CD4-positive, alpha-beta T cell treated with Interferon gamma for 1 hour (primary cell): Measurements from ENCODE around the gene NPAS3.

Source experiments
- DNase-seq: peaks from one replicate; pipeline ENCODE4 v3.0.0-alpha.2; 2020

The NPAS3 gene

GRCh38 chr14:32938719-32939253 is at the start of gene NPAS3:
Gene NPAS3 (plus strand): TSS chr14:32938879.
- no peak for DNase-seq

- DNase-seq: no peak
These were observed 41.5 kb upstream of the NPAS3 start for GRCh38 chr14:32896979-32897697.

- no peak for DNase-seq
These were observed 41.0 kb upstream of the NPAS3 start for GRCh38 chr14:32897698-32898064.

GRCh38 chr14:32898876-32899275 is 39.8 kb upstream of the NPAS3 start:
- no peak for DNase-seq

GRCh38 chr14:32900547-32900946 is 38.1 kb upstream of the NPAS3 start:
- no peak for DNase-seq

- no peak for DNase-seq
These were observed 33.7 kb upstream of the NPAS3 start for GRCh38 chr14:32905013-32905412.

- no peak for DNase-seq
These were observed 32.0 kb upstream of the NPAS3 start for GRCh38 chr14:32906672-32907071.

GRCh38 chr14:32908196-32909084 is 30.2 kb upstream of the NPAS3 start:
- DNase-seq: no peak

GRCh38 chr14:32913725-32914124 is 25.0 kb upstream of the NPAS3 start:
- DNase-seq: no peak

GRCh38 chr14:32914391-32914790 is 24.3 kb upstream of the NPAS3 start:
- no peak for DNase-seq

GRCh38 chr14:32920696-32921276 is 17.9 kb upstream of the NPAS3 start:
- DNase-seq: no peak

- DNase-seq: no peak
These were observed 13.2 kb upstream of the NPAS3 start for GRCh38 chr14:32925439-32925838.

- no peak for DNase-seq
These were observed 6.3 kb upstream of the NPAS3 start for GRCh38 chr14:32932302-32932913.

GRCh38 chr14:32932914-32933628 is 5.6 kb upstream of the NPAS3 start:
- DNase-seq: no peak

- DNase-seq: no peak
These were observed 5.0 kb upstream of the NPAS3 start for GRCh38 chr14:32933629-32934072.

- no peak for DNase-seq
These were observed 4.4 kb upstream of the NPAS3 start for GRCh38 chr14:32934073-32934880.

GRCh38 chr14:32934881-32935633 is 3.6 kb upstream of the NPAS3 start:
- no peak for DNase-seq

- no peak for DNase-seq
These were observed 781 bp downstream of the NPAS3 start for GRCh38 chr14:32939254-32940065.

- DNase-seq: no peak
These were observed 1.5 kb downstream of the NPAS3 start for GRCh38 chr14:32940066-32940651.
